ENCODE measurements around the gene POPDC3.

The POPDC3 gene

DNA sequence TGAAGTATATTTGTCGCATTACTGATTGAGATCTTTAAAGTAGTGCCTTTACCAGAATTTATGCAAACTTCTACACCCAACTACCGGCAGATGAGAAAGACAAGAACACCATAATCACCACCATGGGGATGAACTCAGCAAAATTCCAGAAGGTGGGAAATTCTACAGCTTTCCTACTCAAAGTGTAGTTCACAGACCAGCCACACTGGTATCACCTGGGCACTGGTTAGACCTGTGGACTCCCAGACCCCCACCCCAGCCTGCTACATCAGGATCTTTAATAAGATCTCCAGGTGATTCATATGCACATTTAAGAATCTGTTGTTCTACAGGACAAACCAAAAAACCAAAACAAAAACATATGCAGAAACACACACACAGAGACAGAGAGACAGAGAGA lies 67.9 kb downstream of the POPDC3 start:
- no peak overlapping the region for H3K27ac ChIP-seq (ENCODE audit: low read length, poor library complexity, severe bottlenecking)
- no peaks in the 10 kb centered on the region for H3K9me3 ChIP-seq (ENCODE audit: control insufficient read depth, low read length)
- H3K4ac ChIP-seq (ENCODE audit: low read depth in 1 of 2, low read length in 2 of 2), result no peak overlapping the region
- no peak overlapping the region for H2AK5ac ChIP-seq (ENCODE audit: low read length, severe bottlenecking)
- H2BK120ac ChIP-seq (ENCODE audit: low read depth, low read length), result no peak overlapping the region
- no peak overlapping the region for H4K8ac ChIP-seq (ENCODE audit: low read length)
- H3K9ac ChIP-seq (ENCODE audit: low read length), result no peak overlapping the region
- no peaks in the 10 kb centered on the region for H3K4me1 ChIP-seq (ENCODE audit: control insufficient read depth, insufficient read depth, low read depth, low read length)
- no peak overlapping the region for H3K23ac ChIP-seq (ENCODE audit: low read length in 2 of 2)
- no peak overlapping the region for H3K4me3 ChIP-seq (ENCODE audit: insufficient read depth in 1 of 2, low read depth in 1 of 2, low read length in 2 of 2)
- no peak overlapping the region for H4K91ac ChIP-seq (ENCODE audit: low read length)
- H2BK12ac ChIP-seq (ENCODE audit: low read length in 2 of 2), result no peak overlapping the region
- WGBS, result 97% methylated on average over 2 of the region's 2 CpGs
- no peak overlapping the region for H3K4me2 ChIP-seq (ENCODE audit: low read length, poor library complexity, severe bottlenecking)
- no peak overlapping the region for H2BK5ac ChIP-seq (ENCODE audit: low read depth, low read length, poor library complexity, severe bottlenecking)
- no peaks in the 10 kb centered on the region for H3K79me1 ChIP-seq (replicated peaks; ENCODE audit: low read length, poor library complexity, severe bottlenecking)
- DNase-seq, result no peak
- no peak overlapping the region for H2AFZ ChIP-seq (ENCODE audit: low read depth, low read length)
- no peak overlapping the region for H3K18ac ChIP-seq (ENCODE audit: low read depth in 1 of 2, low read length in 2 of 2)
- H3K36me3 ChIP-seq (ENCODE audit: control insufficient read depth in 1 of 2, insufficient read depth in 2 of 2, low read depth in 1 of 2, low read length in 2 of 2), result peaks cover 0 to 10% of the 10 kb centered on the region in 2 experiments
- H2BK15ac ChIP-seq (ENCODE audit: low read depth, poor library complexity, severe bottlenecking), result no peak overlapping the region
- no peaks in the 10 kb centered on the region for H3K27me3 ChIP-seq (ENCODE audit: control insufficient read depth in 1 of 2, insufficient read depth in 1 of 2, low read length in 2 of 2)
- no peak overlapping the region for H3K14ac ChIP-seq (ENCODE audit: low read length in 2 of 2)

DNA sequence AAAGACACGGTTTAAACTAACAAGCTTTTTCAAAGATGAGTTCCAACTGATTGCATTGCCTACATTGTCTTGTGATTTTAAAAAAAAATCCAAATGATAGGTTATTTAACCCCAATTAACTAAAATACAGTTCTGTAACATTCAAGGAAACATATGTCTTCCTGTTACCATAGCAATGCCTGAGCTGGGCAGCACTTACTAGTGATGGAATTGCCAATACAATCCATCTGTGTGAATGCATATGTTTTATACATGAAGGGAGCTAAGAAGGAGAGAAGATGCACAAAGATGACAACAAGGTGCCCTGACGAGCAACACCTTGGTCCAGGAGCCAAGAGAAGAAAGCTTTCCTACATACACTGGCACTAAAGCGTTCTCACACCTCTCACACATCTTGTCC lies 68.7 kb downstream of the POPDC3 start:
- DNase-seq, result no peak
- Histone ChIP-seq H3K9me3 (ENCODE audit: control insufficient read depth, low read length) (no peaks in the 10 kb centered on the region), H3K79me1 (replicated peaks; ENCODE audit: low read length, poor library complexity, severe bottlenecking) (no peaks in the 10 kb centered on the region), H2BK15ac (ENCODE audit: low read depth, poor library complexity, severe bottlenecking) (no peak overlapping the region), H2AK5ac (ENCODE audit: low read length, severe bottlenecking) (no peak overlapping the region), H2AFZ (ENCODE audit: low read depth, low read length) (no peak overlapping the region), H2BK120ac (ENCODE audit: low read depth, low read length) (no peak overlapping the region), H3K4me3 (ENCODE audit: insufficient read depth in 1 of 2, low read depth in 1 of 2, low read length in 2 of 2) (no peak overlapping the region), H3K14ac (ENCODE audit: low read length in 2 of 2) (no peak overlapping the region), H3K4me2 (ENCODE audit: low read length, poor library complexity, severe bottlenecking) (no peak overlapping the region), H3K27ac (ENCODE audit: low read length, poor library complexity, severe bottlenecking) (no peak overlapping the region), H3K4me1 (ENCODE audit: control insufficient read depth, insufficient read depth, low read depth, low read length) (no peaks in the 10 kb centered on the region), H3K36me3 (ENCODE audit: control insufficient read depth in 1 of 2, insufficient read depth in 2 of 2, low read depth in 1 of 2, low read length in 2 of 2) (peaks cover 0 to 13% of the 10 kb centered on the region in 2 experiments), H2BK5ac (ENCODE audit: low read depth, low read length, poor library complexity, severe bottlenecking) (no peak overlapping the region), H4K91ac (ENCODE audit: low read length) (no peak overlapping the region), H3K23ac (ENCODE audit: low read length in 2 of 2) (no peak overlapping the region), H3K9ac (ENCODE audit: low read length) (no peak overlapping the region), H4K8ac (ENCODE audit: low read length) (no peak overlapping the region), H3K18ac (ENCODE audit: low read depth in 1 of 2, low read length in 2 of 2) (no peak overlapping the region), H3K4ac (ENCODE audit: low read depth in 1 of 2, low read length in 2 of 2) (no peak overlapping the region), H2BK12ac (ENCODE audit: low read length in 2 of 2) (no peak overlapping the region), H3K27me3 (ENCODE audit: control insufficient read depth in 1 of 2, insufficient read depth in 1 of 2, low read length in 2 of 2) (no peaks in the 10 kb centered on the region)
- no CpG with 5 or more reads among the region's 3 CpGs for WGBS

- no peak overlapping the region for H2AFZ ChIP-seq (ENCODE audit: low read depth, low read length)
- peaks cover 0 to 9% of the 10 kb centered on the region in 2 experiments for H3K36me3 ChIP-seq (ENCODE audit: control insufficient read depth in 1 of 2, insufficient read depth in 2 of 2, low read depth in 1 of 2, low read length in 2 of 2)
- H3K4me3 ChIP-seq (ENCODE audit: insufficient read depth in 1 of 2, low read depth in 1 of 2, low read length in 2 of 2), result no peak overlapping the region
- no peak overlapping the region for H2BK5ac ChIP-seq (ENCODE audit: low read depth, low read length, poor library complexity, severe bottlenecking)
- no peak overlapping the region for H3K27ac ChIP-seq (ENCODE audit: low read length, poor library complexity, severe bottlenecking)
- no peak overlapping the region for H2BK15ac ChIP-seq (ENCODE audit: low read depth, poor library complexity, severe bottlenecking)
- H3K14ac ChIP-seq (ENCODE audit: low read length in 2 of 2), result no peak overlapping the region
- H2AK5ac ChIP-seq (ENCODE audit: low read length, severe bottlenecking), result no peak overlapping the region
- no peak overlapping the region for H4K8ac ChIP-seq (ENCODE audit: low read length)
- H3K9me3 ChIP-seq (ENCODE audit: control insufficient read depth, low read length), result no peaks in the 10 kb centered on the region
- DNase-seq, result no peak
- no peak overlapping the region for H4K91ac ChIP-seq (ENCODE audit: low read length)
- H3K79me1 ChIP-seq (replicated peaks; ENCODE audit: low read length, poor library complexity, severe bottlenecking), result no peaks in the 10 kb centered on the region
- H3K27me3 ChIP-seq (ENCODE audit: control insufficient read depth in 1 of 2, insufficient read depth in 1 of 2, low read length in 2 of 2), result no peaks in the 10 kb centered on the region
- H2BK120ac ChIP-seq (ENCODE audit: low read depth, low read length), result no peak overlapping the region
- no peak overlapping the region for H3K18ac ChIP-seq (ENCODE audit: low read depth in 1 of 2, low read length in 2 of 2)
- H3K4me1 ChIP-seq (ENCODE audit: control insufficient read depth, insufficient read depth, low read depth, low read length), result no peaks in the 10 kb centered on the region
- 94% methylated on average over 3 of the region's 8 CpGs for WGBS
- no peak overlapping the region for H3K4ac ChIP-seq (ENCODE audit: low read depth in 1 of 2, low read length in 2 of 2)
- H3K4me2 ChIP-seq (ENCODE audit: low read length, poor library complexity, severe bottlenecking), result no peak overlapping the region
- no peak overlapping the region for H3K9ac ChIP-seq (ENCODE audit: low read length)
- no peak overlapping the region for H2BK12ac ChIP-seq (ENCODE audit: low read length in 2 of 2)
- H3K23ac ChIP-seq (ENCODE audit: low read length in 2 of 2), result no peak overlapping the region
Observed at GRCh38 chr6:105109955-105110895, 69.6 kb downstream of the POPDC3 start.

GRCh38 chr6:105108631-105109262 lies 71.1 kb downstream of the POPDC3 start:
- H3K36me3 ChIP-seq (ENCODE audit: control insufficient read depth in 1 of 2, insufficient read depth in 2 of 2, low read depth in 1 of 2, low read length in 2 of 2), result peaks cover 0 to 9% of the 10 kb centered on the region in 2 experiments
- H3K4ac ChIP-seq (ENCODE audit: low read depth in 1 of 2, low read length in 2 of 2), result no peak overlapping the region
- no peak overlapping the region for H2BK15ac ChIP-seq (ENCODE audit: low read depth, poor library complexity, severe bottlenecking)
- no peak overlapping the region for H4K91ac ChIP-seq (ENCODE audit: low read length)
- no peak overlapping the region for H3K4me2 ChIP-seq (ENCODE audit: low read length, poor library complexity, severe bottlenecking)
- WGBS, result 90% methylated on average over 6 of the region's 7 CpGs
- no peak overlapping the region for H2BK5ac ChIP-seq (ENCODE audit: low read depth, low read length, poor library complexity, severe bottlenecking)
- no peaks in the 10 kb centered on the region for H3K79me1 ChIP-seq (replicated peaks; ENCODE audit: low read length, poor library complexity, severe bottlenecking)
- no peak overlapping the region for H4K8ac ChIP-seq (ENCODE audit: low read length)
- no peak overlapping the region for H2AFZ ChIP-seq (ENCODE audit: low read depth, low read length)
- H3K9ac ChIP-seq (ENCODE audit: low read length), result no peak overlapping the region
- DNase-seq, result no peak
- no peak overlapping the region for H3K23ac ChIP-seq (ENCODE audit: low read length in 2 of 2)
- no peaks in the 10 kb centered on the region for H3K4me1 ChIP-seq (ENCODE audit: control insufficient read depth, insufficient read depth, low read depth, low read length)
- no peaks in the 10 kb centered on the region for H3K27me3 ChIP-seq (ENCODE audit: control insufficient read depth in 1 of 2, insufficient read depth in 1 of 2, low read length in 2 of 2)
- H2BK12ac ChIP-seq (ENCODE audit: low read length in 2 of 2), result no peak overlapping the region
- no peak overlapping the region for H3K27ac ChIP-seq (ENCODE audit: low read length, poor library complexity, severe bottlenecking)
- H2BK120ac ChIP-seq (ENCODE audit: low read depth, low read length), result no peak overlapping the region
- no peak overlapping the region for H3K18ac ChIP-seq (ENCODE audit: low read depth in 1 of 2, low read length in 2 of 2)
- H3K9me3 ChIP-seq (ENCODE audit: control insufficient read depth, low read length), result no peaks in the 10 kb centered on the region
- H2AK5ac ChIP-seq (ENCODE audit: low read length, severe bottlenecking), result no peak overlapping the region
- H3K4me3 ChIP-seq (ENCODE audit: insufficient read depth in 1 of 2, low read depth in 1 of 2, low read length in 2 of 2), result no peak overlapping the region
- no peak overlapping the region for H3K14ac ChIP-seq (ENCODE audit: low read length in 2 of 2)
